DOHH2 (cell line): ENCODE data around the gene CREG2.
"Not testable (repeated sequence)": the region's sequence is repeated elsewhere in the genome, so short reads cannot be mapped to it uniquely, and the experiment has no call there.

Experiments
- H3F3A ChIP-seq: fragments of 200-600 bp; sonication (generic), shearing (Covaris generic); 2 replicates; pipeline ENCODE4 v1.6.0; 2016; ENCODE audit warnings: antibody characterized with exemption, mild to moderate bottlenecking; ENCODE audit not compliant: control insufficient read depth, insufficient read depth
- H3K27ac ChIP-seq: fragments of 200-600 bp; sonication (generic); 2 replicates; pipeline ENCODE4 v1.5.1; 2014; ENCODE audit warnings: low read depth, mild to moderate bottlenecking, low read length, moderate library complexity
- H3K27me3 ChIP-seq: fragments of 200-600 bp; sonication (generic); 2 replicates; pipeline ENCODE4 v1.6.1; 2014; ENCODE audit warnings: mild to moderate bottlenecking, low read length, mixed read lengths; ENCODE audit not compliant: control insufficient read depth
- H3K36me3 ChIP-seq: fragments of 200-600 bp; sonication (generic); 2 replicates; pipeline ENCODE4 v1.6.1; 2014; ENCODE audit warnings: mild to moderate bottlenecking, low read length, moderate library complexity, mixed read lengths; ENCODE audit not compliant: control insufficient read depth
- H3K4me1 ChIP-seq: fragments of 200-600 bp; sonication (generic); 2 replicates; pipeline ENCODE4 v1.6.1; 2014; ENCODE audit warnings: mild to moderate bottlenecking, low read length, mixed read lengths; ENCODE audit not compliant: control insufficient read depth
- H3K4me2 ChIP-seq: fragments of 200-600 bp; sonication (generic); 2 replicates; pipeline ENCODE4 v1.6.0; 2014; ENCODE audit warnings: mild to moderate bottlenecking, low read length, moderate library complexity
- H3K4me3 ChIP-seq: fragments of 200-600 bp; sonication (generic); 2 replicates; pipeline ENCODE4 v1.5.1; 2014; ENCODE audit warnings: mild to moderate bottlenecking, low read length, mixed read lengths
- H3K79me2 ChIP-seq: fragments of 200-600 bp; sonication (generic); 2 replicates; pipeline ENCODE4 v1.6.1; 2014; ENCODE audit warnings: mild to moderate bottlenecking, low read length, mixed read lengths; ENCODE audit not compliant: control insufficient read depth
- H3K9me2 ChIP-seq: fragments of 200-600 bp; sonication (generic); replicated peaks from 2 replicates; pipeline ENCODE4 v1.6.1; 2014; ENCODE audit warnings: mild to moderate bottlenecking, low read length, mixed read lengths; ENCODE audit not compliant: control insufficient read depth
- H3K9me3 ChIP-seq: fragments of 200-600 bp; sonication (generic); 2 replicates; pipeline ENCODE4 v1.6.1; 2014; ENCODE audit warnings: antibody characterized with exemption, low read length, mixed read lengths; ENCODE audit not compliant: control insufficient read depth, insufficient read depth
- H4K20me1 ChIP-seq: fragments of 200-600 bp; sonication (generic); 2 replicates; pipeline ENCODE4 v1.6.0; 2014; ENCODE audit warnings: low read depth, mild to moderate bottlenecking, antibody characterized with exemption, low read length, moderate library complexity; ENCODE audit not compliant: control insufficient read depth, insufficient read depth
- EZH2phosphoT487 ChIP-seq: fragments of 200-600 bp; sonication (generic); IDR thresholded peaks from 2 replicates; pipeline ENCODE4 v1.6.1; 2017; ENCODE audit warnings: borderline replicate concordance, mild to moderate bottlenecking, antibody characterized with exemption, low read length, moderate library complexity, mixed read lengths
- TF ChIP-seq, protein P1 (sequence below): fragments of 200-600 bp; sonication (generic); IDR thresholded peaks from one replicate; pipeline ENCODE4 v1.5.1; 2014; ENCODE audit warnings: antibody characterized with exemption, mild to moderate bottlenecking, low read depth, low read length; ENCODE audit not compliant: poor library complexity, severe bottlenecking

CREG2 gene

DNA sequence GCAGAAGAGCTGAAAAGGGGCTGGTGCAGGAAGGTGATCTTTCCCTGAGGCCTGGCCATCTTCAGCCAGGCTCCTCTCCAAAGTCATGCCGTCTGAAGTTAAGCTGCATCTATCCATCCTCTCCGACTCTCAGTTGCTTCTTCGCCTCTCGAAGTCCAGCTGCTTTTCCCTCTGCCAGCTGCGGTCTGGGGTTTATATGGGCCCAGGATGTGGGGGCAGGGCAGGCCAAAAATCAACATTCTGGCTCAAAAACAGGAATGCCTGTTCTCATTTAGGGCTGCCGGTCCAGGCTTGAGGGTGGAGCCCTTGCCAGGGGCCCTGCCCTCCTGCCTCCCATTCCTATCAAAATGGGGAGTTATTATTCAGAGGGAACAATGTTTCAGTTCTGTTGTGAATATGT is 31.2 kb downstream of the CREG2 start:
- no peak overlapping the region for H3K4me3 ChIP-seq
- H3K79me2 ChIP-seq: no peaks in the 10 kb centered on the region
- no peak overlapping the region for H3K4me2 ChIP-seq
- no peaks in the 10 kb centered on the region for H3K4me1 ChIP-seq
- no peaks in the 10 kb centered on the region for H3K36me3 ChIP-seq
- no peaks in the 10 kb centered on the region for H3F3A ChIP-seq
- no peaks in the 10 kb centered on the region for H3K9me3 ChIP-seq
- peaks cover 8% of the 10 kb centered on the region for H3K27me3 ChIP-seq
- no peaks in the 10 kb centered on the region for H4K20me1 ChIP-seq
- H3K27ac ChIP-seq: no peak overlapping the region
- H3K9me2 ChIP-seq: no peaks in the 10 kb centered on the region
- no peak for TF ChIP-seq EZH2phosphoT487
- TF ChIP-seq, protein P1, sequence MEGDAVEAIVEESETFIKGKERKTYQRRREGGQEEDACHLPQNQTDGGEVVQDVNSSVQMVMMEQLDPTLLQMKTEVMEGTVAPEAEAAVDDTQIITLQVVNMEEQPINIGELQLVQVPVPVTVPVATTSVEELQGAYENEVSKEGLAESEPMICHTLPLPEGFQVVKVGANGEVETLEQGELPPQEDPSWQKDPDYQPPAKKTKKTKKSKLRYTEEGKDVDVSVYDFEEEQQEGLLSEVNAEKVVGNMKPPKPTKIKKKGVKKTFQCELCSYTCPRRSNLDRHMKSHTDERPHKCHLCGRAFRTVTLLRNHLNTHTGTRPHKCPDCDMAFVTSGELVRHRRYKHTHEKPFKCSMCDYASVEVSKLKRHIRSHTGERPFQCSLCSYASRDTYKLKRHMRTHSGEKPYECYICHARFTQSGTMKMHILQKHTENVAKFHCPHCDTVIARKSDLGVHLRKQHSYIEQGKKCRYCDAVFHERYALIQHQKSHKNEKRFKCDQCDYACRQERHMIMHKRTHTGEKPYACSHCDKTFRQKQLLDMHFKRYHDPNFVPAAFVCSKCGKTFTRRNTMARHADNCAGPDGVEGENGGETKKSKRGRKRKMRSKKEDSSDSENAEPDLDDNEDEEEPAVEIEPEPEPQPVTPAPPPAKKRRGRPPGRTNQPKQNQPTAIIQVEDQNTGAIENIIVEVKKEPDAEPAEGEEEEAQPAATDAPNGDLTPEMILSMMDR: no peak

DNA sequence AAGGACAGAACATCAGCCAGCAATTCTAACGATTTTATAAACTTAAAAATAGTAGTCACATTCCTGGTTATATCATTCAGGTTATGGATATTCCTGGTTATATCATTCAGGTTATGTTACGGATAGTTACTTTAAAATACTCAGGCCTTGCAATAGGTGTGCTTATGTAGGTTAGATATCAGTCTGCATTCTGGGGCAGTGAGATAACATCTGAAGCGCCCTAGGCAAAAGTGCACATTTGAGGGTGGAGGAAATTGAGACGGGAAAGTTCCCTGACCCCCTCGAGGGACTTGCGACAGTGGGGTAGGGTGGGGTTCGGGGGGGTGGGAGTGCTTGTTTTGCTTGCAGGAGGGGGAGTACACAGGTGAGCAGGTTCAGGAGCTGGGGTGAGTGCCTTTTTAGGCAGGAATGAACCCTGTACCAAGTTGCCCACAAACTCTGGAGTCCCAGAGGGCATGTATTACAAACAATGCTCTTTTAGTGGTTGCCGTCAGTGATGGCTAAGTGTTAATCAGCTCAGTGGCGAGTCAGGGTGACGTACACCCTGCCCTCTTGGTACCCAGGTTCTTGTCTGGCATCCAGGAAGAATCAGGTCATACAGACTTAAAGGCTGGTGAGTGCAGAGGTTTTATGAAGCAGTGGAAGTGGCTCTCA is 31.8 kb downstream of the CREG2 start:
- H3K9me2 ChIP-seq: no peaks in the 10 kb centered on the region
- no peaks in the 10 kb centered on the region for H3F3A ChIP-seq
- no peaks in the 10 kb centered on the region for H3K4me1 ChIP-seq
- no peak overlapping the region for H3K27ac ChIP-seq
- no peaks in the 10 kb centered on the region for H4K20me1 ChIP-seq
- peaks cover 8% of the 10 kb centered on the region for H3K27me3 ChIP-seq
- no peaks in the 10 kb centered on the region for H3K9me3 ChIP-seq
- no peak for TF ChIP-seq EZH2phosphoT487
- TF ChIP-seq, protein P1: no peak
- H3K4me2 ChIP-seq: no peak overlapping the region
- H3K36me3 ChIP-seq: no peaks in the 10 kb centered on the region
- no peaks in the 10 kb centered on the region for H3K79me2 ChIP-seq
- no peak overlapping the region for H3K4me3 ChIP-seq

DNA sequence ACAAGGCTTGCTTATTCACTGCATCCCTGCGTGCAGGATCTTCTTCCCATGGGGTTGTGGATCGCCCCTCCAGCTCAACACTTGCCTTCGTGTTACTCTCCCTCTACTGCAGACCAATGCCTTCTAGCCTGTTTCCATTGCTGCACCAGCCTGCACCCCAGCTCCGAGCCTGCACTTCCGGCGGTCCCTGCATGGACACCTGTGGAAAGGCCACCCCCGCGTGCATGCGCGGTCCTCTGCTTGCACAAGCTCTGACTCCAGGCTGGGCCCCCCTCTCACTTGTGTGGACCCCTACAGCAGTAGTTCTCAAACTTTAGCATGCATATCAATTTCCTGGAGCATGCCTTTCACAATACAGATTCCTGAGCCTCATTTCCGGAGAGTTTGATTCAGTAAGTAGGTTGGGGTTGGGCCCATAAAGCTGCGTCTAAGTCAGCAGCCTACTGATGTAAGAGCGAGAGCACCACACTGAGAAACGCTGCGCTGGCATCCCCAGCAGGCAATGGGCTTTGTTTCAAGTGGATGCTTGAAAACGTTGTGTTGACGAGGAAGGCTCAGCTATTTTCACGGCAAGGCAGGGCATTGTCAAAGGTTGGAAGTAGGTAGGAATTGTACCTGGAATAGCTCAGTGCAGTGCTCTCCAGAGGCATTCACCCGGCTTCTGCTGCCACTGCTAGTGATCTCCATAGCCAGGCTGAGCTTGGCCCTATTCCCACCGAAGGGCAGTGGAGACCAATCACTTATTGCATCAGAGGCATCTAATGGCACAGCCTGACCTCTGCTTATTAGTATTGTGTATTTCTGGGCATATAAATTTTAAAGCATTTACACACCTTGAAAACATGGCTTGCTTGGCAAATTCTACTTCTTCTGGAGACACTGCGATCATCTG is 32.6 kb downstream of the CREG2 start:
- Histone ChIP-seq H3K9me2 (no peaks in the 10 kb centered on the region), H3K27ac (no peak overlapping the region), H3K4me1 (no peaks in the 10 kb centered on the region), H3K9me3 (no peaks in the 10 kb centered on the region), H3K4me3 (no peak overlapping the region), H4K20me1 (no peaks in the 10 kb centered on the region), H3K79me2 (no peaks in the 10 kb centered on the region), H3K4me2 (no peak overlapping the region), H3K27me3 (peaks cover 13% of the 10 kb centered on the region), H3F3A (no peaks in the 10 kb centered on the region), H3K36me3 (no peaks in the 10 kb centered on the region)
- TF ChIP-seq, protein P1: no peak
- TF ChIP-seq EZH2phosphoT487: no peak

DNA sequence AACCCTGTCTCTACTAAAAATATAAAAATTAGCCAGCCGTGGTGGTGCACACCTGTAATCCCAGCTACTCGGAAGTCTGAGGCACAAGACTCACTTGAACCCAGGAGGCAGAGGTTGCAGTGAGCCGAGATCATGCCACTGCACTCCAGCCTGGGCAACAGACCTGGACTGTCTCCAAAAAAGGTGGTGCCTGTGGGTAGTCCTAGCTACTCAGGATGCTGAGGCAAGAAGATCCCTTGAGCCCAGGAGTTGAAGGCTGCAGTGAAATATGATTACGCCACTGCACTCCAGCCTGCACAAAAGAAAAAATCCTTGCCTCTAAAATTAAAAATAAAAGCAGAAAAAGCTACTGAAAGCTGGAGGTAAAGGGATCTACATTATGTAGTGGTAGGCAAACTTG is 34.7 kb downstream of the CREG2 start:
- H3K36me3 ChIP-seq: not testable (repeated sequence)

More for the DNA sequence above, 34.7 kb downstream of the CREG2 start:
- H3K27ac ChIP-seq, H3K4me1 ChIP-seq, H3K9me2 ChIP-seq, H3K4me3 ChIP-seq, H3K4me2 ChIP-seq, H4K20me1 ChIP-seq, H3K27me3 ChIP-seq, H3F3A ChIP-seq, H3K9me3 ChIP-seq, H3K79me2 ChIP-seq: not testable (repeated sequence)
